NCI-H1694 treated with DMSO at 0.1 percent for 48 hours (cell line): ENCODE data around the gene DHPS.
"Not testable (repeated sequence)": the region's sequence is repeated elsewhere in the genome, so short reads cannot be mapped to it uniquely, and the experiment has no call there.

Experiments used
- DNase-seq: peaks from one replicate; lab custom pipeline; 2025; lab: John Stamatoyannopoulos, UW

The DHPS gene

DNA sequence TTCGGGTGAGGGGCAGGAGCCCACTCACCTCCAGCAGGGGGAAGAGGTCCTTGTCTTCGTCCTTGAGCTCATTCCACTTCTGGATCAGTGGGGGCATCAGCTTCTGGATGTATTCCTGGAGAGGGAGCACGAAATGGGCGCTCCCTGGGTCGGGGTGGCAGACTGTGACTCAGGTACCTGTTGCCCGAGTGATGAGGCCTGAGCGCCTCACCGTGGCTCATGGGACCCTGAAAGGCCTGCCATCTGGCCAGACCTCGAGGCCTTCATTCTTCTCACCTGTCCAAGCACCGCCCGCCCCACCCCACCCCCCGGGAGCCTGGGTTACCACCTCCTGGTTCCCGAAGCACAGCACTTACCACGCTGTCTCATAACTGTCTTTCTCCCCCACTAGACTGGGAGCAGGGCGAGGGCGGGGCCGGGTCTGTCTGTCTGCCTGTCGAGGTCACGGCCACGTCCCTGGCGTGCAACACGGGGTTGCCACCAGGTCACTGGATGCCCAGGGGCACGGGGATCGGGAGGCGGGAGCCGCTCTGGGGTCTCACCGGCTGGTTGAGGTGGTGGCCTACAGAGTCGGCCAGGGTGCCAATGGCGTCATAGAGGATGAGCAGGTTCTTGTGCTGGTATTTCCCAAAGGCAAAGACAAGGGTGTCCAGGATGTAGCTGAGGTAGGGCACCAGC is 24.1 kb upstream of the DHPS start:
- DNase-seq, result no peak

DNA sequence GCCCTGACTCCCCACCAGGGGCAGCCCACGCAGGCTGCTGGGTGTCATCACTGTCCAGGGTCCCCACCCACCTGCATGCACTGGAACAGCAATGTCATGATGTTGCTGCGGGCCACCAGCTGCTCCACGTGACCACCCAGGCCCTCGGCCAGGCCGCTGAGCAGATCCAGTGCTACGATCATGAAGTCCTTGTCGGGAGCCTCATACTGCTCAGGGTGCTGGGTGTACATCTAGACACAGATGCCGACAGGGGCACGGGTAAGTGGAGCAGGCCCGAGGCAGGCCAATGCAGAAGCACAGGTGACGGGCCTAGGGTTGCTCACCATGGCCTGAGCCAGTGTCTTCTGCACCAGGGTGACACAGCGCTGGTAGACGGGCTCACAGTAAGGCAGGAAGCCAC is 23.5 kb upstream of the DHPS start:
- DNase-seq, result no peak

DNA sequence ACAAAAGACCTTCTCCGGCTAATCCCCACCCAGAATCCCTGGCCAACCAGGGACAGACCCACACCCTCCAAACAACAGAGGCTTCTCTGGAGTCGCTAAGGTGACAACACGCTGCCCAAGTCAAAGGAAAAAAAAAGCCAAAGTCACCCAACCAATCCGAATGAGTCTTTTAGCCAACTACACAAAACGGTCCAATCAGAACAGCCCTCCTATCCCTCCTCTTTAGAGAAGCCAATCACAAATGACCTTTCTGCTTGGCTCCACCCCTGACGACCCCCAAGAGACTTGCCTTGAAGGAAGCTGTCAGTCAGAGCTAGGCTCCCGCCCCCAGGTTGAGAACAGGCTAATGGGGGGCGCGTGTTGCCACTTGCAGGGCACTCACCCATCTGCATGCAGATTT is 21.4 kb upstream of the DHPS start:
- peak; percentile 7 for DNase-seq

DNA sequence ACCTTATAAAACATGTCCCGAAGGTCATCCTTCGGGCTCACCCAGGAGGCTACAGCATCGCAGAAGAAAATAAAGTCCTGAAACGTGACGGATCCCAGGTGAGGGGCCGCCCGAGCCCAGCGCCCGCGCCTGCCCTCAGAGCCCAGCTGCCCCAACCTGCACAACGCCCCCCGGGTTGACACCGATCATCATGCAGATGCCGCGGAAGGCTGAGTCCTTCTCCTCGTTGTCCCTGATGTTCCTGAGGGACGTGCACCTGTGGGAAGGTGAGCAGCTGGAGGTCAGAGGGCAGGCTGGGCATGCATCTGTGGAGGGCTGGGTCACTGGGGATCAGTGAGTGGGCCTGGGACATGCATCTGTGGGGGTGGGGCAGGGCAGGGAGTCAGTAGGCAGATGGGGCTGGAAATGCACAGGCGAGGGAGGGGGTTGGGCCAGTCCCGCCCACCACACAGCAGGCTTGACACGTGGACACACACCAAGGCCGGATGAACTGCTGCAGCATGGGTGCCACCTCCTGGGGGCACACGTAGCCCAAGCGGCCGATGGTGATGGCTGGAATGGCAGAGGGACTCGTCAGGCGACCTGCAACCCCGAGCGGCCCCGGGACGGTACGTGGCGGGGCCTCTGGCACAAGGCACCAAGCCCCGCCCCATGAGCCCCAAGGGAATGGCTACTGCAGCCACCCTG is 20.1 kb upstream of the DHPS start:
- DNase-seq, result no peak

DNA sequence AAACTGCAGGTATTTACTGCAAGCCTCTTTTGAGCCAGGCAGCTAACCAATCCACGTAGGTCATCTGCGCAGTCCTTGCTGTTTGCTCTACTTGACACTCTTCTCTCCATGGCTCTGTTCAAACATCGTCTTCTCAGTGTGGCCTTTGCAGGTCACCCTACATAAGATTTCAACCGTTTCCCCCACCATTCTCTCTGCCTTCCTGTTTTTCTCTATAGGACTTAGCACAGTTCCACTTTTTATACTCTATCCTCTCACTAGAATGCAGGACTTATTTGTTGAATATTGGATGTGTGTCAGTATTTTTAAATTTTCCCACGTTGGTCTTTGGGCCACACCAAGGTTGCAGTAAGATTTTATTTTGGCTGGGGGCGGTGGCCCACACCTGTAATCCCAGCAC is 16.5 kb upstream of the DHPS start:
- DNase-seq, result no peak

DNA sequence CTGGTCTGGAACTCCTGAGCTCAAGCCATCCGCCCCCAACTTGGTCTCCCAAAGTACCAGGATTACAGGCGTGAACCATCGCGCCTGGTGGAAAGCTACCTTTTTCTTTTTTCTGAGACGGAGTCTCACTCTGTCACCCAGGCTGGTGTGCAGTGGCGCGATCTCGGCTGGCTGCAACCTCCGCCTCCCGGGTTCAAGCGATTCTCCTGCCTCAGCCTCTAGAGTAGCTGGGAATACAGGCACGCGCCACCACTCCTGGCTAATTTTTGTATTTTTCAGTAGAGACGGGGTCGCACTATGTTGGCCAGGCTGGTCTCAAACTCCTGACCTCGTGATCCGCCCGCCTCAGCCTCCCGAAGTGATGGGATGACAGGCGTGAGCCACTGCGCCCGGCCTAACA is 15.7 kb upstream of the DHPS start:
- DNase-seq, result not testable (repeated sequence)

DNA sequence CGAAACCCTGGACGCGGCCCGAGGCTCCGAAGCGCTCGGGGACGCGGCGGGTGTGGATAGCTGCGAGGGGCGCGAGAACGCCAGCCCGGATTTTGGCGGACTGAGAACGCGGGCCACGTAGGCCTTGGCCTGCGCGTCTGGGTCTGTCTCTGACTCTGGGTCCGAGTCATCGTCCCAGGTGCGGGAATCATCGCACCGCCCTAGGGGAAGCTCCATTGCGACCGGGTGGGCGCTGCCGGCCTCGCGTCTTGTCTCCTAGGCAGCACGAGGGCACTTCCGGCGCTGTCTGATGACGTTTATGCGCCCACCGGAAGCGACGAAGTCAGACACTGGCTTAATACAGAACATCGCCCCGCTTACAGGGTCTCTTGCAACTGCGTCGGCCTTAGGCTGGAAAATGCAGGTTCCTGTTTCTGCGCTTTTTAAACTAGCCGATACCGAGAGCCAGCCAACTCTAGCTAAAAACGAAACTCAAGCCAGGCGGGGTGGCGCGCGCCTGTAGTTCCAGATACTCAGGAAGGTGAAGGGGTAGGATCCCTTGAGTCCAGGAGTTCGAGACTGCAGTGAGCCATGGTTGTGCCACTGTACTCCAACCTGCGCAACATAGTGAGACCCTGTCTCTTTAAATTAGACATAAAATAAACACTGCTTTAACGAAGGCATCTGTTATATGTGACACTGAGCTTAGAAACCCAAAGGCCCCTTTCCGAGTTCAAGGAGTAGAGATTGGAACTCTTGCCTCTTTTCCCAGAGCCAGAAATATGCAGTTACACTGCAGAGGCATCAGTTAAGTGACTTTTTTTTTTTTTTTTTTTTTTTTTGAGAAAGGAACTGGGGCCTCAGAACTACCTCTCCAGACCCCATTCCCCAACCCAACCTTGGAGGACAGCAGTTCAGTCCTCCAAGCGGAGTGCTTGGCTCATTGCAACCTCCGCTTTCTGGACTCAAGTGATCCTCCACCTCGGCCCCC is 15.0 kb upstream of the DHPS start, which contains the start of gene FBXW9:
Gene FBXW9, minus strand, starts transcription at position 266 of the 970 bp plus-strand sequence. Its CDS starts 50 bp downstream, at position 216.
- peak; percentile 85 for DNase-seq

DNA sequence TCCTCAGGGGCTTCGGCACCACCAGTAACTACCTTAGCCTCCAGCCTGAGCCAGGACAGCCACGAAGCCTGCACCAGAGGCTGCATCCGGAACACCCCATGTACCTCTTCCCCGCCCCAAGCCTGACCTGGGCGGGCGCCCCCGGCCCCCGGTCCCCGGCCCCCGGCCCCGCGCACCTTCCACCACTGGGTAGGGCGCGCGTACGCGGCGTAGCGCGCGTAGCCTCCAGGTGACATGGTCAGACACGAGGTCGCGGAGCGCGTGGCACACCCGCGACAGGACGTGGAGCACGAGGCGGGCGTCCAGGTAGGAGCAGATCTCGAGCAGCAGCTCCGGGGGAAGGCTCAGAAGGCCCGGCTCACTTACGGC is 14.3 kb upstream of the DHPS start:
- DNase-seq, result no peak

DNA sequence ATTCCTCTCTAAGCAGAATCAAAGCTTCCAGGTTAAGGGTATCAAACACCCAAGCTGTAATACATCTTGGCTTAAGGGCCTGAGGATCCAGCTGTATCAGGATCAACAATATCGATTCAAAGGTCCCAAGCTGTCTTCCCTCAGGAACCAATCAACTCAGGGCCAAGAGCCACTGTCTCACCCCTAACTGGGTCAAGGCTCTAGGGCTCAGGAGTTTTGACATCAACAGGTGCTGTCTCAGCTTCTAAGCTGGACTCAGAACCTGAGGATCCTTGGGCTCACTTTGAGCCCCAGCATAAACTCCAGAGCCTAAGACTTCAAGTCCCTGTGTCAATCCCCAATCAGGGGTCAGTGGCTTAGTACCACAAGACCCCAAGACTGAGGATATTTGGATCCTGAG is 13.8 kb upstream of the DHPS start:
- DNase-seq, result no peak

DNA sequence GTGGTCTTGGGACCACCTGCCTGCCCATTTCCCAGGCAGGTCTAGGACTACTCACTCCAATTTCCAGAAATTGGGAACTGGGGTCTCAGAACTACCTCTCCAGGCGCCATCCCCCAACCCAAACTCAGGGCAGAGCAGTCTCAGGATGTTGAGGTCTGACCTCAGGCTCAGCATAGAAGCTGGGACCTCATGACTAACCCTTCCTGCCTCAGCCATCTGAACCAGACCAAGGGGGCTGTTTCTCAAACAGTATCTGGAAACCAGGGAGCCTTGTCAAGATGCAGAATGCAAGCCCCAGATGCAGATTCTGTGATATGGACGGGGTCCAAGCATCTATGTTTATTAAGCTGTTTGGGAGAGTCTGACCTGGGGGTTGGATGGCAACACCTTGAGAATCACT is 13.4 kb upstream of the DHPS start:
- no peak for DNase-seq

DNA sequence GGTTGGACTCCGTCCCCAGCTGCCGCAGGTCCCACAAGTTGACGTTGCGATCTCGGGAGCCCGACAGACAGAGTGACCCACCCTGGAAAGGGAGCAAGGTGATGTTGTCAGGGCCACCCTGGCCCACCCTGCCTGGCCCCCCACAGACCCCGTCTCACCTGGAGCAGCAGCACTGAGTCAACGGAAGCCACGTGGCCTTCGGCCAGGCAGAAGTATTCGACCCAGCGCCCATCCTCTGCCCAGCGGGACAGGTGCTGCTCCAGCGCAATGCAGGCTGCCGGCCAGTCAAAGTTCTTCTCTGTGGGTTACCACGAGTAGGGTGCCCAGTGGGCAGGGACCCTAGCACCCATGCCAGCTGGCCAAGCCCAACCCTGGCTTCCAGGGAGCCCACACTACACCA is 13.0 kb upstream of the DHPS start:
- DNase-seq, result no peak

DNA sequence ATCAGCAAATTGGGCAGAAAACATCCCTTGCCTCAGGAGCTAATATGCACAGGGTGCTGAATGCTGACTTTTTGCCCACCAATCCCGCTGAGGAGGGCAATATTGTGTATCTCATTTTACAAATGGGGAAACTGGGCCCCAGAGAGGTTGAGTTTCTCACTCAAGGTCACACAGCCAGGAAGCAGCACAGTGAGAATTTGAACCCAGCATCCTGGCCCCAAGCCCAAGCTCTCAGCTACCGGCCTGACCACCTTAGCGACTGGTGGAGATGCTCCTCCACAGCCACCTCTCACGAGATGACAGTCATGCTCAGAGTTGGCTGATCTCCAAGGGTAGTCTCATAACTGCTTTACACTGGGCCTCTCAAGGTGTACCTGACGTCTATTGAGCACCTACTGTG is 11.3 kb upstream of the DHPS start:
- DNase-seq, result no peak

DNA sequence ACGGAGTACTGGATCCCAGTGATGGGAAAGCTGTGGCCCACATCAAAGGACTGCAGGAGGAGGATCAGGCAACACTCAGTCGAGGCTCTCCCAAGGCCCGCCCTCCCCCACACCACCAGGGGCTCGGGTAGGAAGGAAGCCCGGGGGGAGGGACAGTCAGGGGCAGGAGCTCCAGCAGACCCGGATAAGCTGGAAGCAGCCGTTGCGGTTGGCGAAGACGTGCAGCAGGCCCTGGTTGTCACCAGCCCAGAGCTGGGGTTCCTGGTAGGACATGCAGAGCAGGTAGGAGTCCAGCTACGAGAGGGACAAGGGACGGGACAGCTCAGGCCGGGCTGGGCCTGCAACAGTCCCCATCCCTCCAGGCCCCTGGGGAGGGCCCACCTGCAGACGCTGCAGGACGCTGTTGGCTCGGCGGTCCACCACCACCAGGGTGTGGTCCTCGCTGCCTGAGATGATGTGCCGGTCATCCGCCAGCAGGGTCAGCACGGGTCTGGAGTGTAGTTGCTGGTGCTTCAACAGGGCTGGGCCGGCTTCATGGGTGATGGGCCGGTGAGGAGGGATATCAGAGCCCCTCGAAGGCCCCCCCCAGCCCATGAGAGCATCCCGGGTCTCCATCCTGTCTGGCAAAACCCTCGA is 8.0 kb upstream of the DHPS start:
- DNase-seq, result no peak

DNA sequence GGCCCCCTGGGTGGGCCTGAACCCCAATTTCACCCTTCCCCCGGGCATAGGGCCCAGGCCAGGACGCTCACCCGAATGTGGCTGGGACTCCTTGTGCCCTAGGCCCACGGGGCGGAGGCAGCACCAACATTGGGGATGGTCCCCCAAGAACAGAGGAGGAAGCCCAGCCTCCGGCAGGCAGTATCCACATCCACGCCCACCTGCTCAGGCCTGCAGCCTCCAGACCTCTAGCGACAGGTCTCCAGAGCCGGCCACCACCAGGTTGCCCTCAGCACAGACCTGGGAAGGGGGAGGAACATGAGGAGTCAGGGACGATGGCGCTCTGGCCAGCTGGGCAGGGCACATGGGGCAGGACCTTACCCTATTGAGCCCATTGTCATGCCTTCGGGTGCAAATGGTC is 7.3 kb upstream of the DHPS start:
- DNase-seq, result no peak

DNA sequence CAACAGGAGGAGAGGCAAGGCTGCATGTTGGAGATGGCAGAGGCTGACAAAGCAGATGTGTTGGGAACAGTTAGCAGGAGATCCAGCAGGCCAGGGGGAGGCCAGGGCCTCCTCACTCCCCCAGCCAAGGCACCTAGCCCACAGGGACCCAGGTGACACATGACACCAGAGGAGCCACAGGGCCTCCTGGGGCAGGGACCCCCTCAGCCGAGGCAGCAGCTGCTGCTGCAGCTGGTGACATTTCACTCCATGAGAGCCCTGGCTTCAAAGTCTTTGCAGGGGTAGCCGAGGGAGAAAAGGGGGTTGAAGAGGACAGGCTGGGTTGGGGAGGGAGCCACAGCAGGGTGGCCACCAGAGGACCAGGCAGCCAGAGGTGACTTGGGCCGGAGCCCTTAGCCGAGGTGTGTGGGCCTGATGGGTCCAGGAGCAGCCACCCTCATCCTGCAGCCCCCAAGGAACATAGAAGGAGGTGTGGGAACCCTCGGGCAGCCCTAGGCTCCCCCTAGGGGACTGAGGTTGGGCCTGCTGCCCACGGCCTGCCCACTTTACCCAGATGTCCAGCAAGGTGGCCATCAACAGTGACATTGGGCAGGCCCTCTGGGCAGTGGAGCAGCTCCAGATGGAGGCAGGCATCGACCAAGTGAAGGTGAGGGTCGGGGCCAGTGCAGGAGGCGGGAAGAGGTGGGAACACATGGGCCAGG is 6.0 kb upstream of the DHPS start, which contains the start of gene GNG14:
Gene GNG14, plus strand, starts transcription at position 503 of the 701 bp plus-strand sequence. Its CDS starts 51 bp downstream, at position 554.
- no peak for DNase-seq

DNA sequence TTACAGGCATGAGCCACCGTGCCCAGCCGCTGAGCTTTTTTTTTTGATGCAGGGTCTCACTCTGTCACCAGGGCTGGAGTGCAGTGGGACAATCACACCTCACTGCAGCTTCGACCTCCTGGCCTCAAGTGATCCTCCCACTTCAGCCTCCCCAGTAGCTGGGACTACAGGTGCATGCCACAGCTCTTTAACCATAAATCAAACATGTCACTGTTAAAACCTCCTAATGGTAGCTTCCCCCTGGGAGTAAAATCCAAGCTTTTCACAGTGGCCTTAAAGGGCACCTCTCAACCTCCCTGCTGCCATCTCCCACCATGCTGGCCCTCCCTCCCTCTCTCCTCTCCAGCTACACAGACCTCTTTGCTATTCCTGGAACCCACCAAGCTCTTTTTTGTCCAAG is 4.2 kb upstream of the DHPS start:
- no peak for DNase-seq

DNA sequence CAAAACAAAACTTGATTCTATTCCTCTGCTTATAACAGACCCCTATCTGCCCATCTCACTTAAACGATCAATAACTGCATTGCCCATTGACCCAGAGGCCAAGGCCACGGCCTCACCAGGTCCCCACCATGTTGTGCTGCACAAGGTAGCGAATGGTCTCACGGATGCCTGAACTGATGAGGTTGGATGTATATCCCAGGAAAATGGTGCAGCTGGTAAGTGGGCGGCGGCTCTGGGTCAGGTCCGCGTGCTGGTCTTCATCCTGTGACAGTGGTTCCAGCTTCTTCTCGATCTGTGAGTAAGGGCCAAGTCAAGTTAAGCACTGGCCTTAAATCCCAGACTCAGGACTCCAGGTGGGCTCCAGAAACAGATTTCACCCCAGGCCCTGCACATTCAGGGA is 1.6 kb downstream of the DHPS start:
- DNase-seq, result no peak

DNA sequence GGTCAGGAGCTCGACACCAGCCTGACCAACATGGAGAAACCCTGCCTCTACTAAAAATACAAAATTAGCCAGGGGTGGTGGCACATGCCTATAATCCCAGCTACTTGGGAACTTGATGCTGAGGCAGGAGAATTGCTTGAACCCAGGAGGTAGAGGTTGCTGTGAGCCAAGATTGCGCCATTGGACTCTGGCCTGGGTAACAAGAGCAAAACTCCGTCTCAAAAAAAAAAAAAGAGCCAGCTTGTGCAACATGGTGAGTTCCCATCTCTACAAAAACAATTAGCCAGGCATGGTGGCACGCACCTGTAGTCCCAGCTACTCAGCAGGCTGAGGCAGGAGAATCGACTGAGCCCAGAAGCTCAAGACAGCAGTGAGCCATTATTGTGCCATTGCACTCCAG is 3.6 kb downstream of the DHPS start:
- DNase-seq, result not testable (repeated sequence)

DNA sequence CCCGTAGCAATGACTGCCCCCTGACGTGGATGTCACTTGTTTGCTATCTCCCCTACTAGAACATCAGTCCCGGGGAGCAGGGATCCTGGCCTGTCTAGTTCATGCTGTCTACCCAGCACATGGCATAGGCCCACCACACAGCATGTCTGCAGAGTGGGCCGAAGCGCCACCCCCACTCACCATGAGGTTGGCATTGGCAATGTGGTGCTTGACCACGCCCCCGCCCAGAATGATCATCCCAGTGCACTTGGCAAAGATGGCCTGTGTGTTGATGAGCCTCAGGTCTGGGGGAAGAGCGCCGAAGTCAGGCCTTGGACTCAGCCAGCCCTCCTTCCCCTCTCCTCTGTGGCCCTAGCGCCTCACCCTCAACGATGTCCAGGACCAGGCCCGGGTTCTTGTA is 4.8 kb downstream of the DHPS start:
- DNase-seq, result no peak

DNA sequence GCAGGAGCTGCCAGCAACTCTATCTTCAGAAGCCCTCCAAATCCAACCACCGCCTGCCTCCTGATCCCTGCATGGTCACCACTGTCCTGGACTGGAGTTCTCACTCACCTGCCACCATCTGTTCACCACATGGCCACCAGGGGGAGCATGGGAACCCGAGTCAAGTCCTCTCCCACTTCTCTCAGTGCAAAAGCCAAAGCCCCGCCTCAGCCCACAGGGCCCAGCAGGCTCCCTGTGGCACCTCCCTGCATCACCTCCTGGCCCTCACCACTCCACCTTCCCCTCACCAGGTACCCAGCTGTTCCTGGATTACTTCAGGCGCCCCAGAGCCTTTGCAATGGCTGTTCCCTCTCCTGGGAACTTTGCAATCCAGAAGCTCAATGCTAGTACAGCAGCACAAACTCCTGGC is 5.3 kb downstream of the DHPS start:
- DNase-seq, result peak; percentile 17

DNA sequence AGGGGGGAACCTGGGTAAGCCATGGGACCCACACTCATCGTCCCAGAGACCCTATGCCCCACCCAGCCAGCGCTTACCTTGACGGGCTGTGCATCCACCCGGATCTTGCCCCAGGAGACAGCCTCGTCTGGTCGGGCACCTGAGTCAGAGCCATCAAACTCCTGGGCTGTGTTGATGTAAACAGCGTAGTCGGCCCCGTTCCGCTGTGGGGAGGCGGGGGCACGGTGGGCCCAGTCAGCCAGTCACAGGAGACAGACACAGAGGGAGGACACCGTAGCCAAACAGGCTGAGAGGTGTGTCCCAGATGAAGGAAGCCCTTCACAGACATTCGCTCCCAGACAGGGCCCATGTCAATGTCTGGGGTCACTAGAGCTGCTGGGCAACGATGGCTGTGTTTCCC is 5.7 kb downstream of the DHPS start:
- DNase-seq, result no peak

DNA sequence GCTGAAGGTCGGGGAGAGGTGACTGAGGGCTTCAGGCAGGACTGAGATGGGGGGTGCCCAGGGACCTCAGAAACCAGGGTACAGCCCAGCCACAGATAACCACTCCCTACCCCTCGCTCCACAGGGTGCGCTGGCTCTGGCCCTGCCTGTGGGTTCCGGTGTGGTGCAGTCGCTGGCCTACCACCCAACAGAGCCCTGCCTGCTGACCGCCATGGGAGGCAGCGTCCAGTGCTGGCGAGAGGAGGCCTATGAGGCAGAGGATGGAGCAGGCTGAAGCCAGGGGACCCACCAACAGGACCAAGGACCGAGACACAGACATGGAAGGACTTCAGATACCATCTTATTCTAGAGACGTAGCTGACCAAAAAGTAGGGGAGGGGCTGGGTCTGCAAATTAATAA is 6.3 kb downstream of the DHPS start:
- no peak for DNase-seq
